ENCODE results near the gene LY6G6D. TPM values are rescaled to one million over a fixed set of nuclear protein-coding genes. Genes with fewer than 3 reads are reported as not detected.

The LY6G6D gene
- total and polyA plus RNA-seq, 2 donors (not counting 3 experiments of a cell fraction or from before 2014, with no cell fraction given): not detected

DNA sequence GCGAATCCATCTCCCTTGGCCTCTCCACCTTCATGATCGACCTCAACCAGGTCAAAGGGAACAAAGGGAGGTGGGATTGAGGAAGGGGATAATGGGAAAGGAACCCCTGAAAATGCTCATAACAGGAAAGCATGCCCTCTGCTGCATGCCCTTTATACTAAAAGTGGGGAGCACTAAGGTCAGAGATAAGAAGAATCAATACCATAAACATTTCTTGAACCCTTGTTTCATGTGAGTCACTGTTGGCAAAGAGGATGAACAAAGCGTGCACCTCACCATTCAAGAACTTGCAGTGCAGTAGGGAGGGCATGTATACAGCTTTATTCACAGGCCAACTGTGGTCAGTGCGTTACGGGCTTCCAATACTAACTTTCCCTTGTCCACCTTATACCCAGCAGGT, 45.6 kb downstream of the LY6G6D start:
- peaks cover 2% of the 10 kb centered on the region in 2 experiments for H3K36me3 ChIP-seq (ENCODE audit: control insufficient read depth in 2 of 2, extremely low read depth in 1 of 2, insufficient read depth in 2 of 2, low read length in 2 of 2)
- no peaks in the 10 kb centered on the region for H3K27me3 ChIP-seq (ENCODE audit: control insufficient read depth in 2 of 2, insufficient read depth in 2 of 2, low read length in 2 of 2)
- no peak overlapping the region for H2AFZ ChIP-seq (ENCODE audit: low read depth, low read length)
- H3K27ac ChIP-seq (ENCODE audit: insufficient read depth, low read depth, low read length): no peak overlapping the region
- no TSS peak for BruUV-seq (replicated peaks)
- no peaks in the 10 kb centered on the region for H4K20me1 ChIP-seq (replicated peaks; ENCODE audit: control insufficient read depth, extremely low read depth, insufficient read depth, low read length)
- dilution Hi-C loops (cut with MboI; ENCODE audit: extremely low pct_ligation_motif_present, low sequenced_read_pairs): no loop called here
- TF ChIP-seq MYC (IDR thresholded peaks at IDR 0.05; ENCODE audit: low read depth, low read length) (no peak), FOS (IDR thresholded peaks at IDR 0.05; ENCODE audit: borderline replicate concordance, insufficient read depth, low read length) (no peak), POLR2A (IDR thresholded peaks at IDR 0.05; ENCODE audit: low read depth, low read length) (no peak), EZH2 (IDR thresholded peaks at IDR 0.05; ENCODE audit: borderline replicate concordance, low read depth, low read length, severe bottlenecking) (no peak), GATA2 (IDR thresholded peaks at IDR 0.05; ENCODE audit: insufficient read depth, insufficient read length, low read depth, low read length) (no peak), JUN (IDR thresholded peaks at IDR 0.05; ENCODE audit: borderline replicate concordance, insufficient read depth, insufficient read length, low read depth) (no peak)
- TF ChIP-seq, protein P1, sequence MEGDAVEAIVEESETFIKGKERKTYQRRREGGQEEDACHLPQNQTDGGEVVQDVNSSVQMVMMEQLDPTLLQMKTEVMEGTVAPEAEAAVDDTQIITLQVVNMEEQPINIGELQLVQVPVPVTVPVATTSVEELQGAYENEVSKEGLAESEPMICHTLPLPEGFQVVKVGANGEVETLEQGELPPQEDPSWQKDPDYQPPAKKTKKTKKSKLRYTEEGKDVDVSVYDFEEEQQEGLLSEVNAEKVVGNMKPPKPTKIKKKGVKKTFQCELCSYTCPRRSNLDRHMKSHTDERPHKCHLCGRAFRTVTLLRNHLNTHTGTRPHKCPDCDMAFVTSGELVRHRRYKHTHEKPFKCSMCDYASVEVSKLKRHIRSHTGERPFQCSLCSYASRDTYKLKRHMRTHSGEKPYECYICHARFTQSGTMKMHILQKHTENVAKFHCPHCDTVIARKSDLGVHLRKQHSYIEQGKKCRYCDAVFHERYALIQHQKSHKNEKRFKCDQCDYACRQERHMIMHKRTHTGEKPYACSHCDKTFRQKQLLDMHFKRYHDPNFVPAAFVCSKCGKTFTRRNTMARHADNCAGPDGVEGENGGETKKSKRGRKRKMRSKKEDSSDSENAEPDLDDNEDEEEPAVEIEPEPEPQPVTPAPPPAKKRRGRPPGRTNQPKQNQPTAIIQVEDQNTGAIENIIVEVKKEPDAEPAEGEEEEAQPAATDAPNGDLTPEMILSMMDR (IDR thresholded peaks at IDR 0.05; ENCODE audit: extremely low read depth in 1 of 2, insufficient read depth in 1 of 2, low read depth in 1 of 2, low read length in 2 of 2): no peak
- TF ChIP-seq, protein P2, sequence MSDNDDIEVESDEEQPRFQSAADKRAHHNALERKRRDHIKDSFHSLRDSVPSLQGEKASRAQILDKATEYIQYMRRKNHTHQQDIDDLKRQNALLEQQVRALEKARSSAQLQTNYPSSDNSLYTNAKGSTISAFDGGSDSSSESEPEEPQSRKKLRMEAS (IDR thresholded peaks at IDR 0.05; ENCODE audit: insufficient read depth, insufficient read length): no peak
- no peak overlapping the region for H3K4me3 ChIP-seq (replicated peaks in 1 of 3; ENCODE audit: insufficient read depth in 1 of 3, low read depth in 1 of 3, low read length in 3 of 3)
- no peaks in the 10 kb centered on the region for H3K79me2 ChIP-seq (ENCODE audit: control insufficient read depth, insufficient read depth, low read length)
- no peak overlapping the region for H3K4me2 ChIP-seq (ENCODE audit: insufficient read depth, low read length)
- DNase-seq (ENCODE audit: low read depth, low spot score) (no peak), FAIRE-seq (no peak)
- H3K9me1 ChIP-seq (replicated peaks; ENCODE audit: control insufficient read depth, extremely low read depth, insufficient read depth, low read length): no peaks in the 10 kb centered on the region
- ChIA-PET POLR2A (no interaction called here), CTCF (interaction anchor here (1.0 kb wide), 1 partner anchor 9 kb away, joined by 3 read pairs; no protein-coding TSS in a partner anchor)
- H3K4me1 ChIP-seq (ENCODE audit: control insufficient read depth, extremely low read depth, insufficient read depth, low read length): no peaks in the 10 kb centered on the region
- intact Hi-C loops (cut with micrococcal nuclease): no loop called here
- H3K9ac ChIP-seq (replicated peaks; ENCODE audit: extremely low read depth, insufficient read depth, low read length): no peak overlapping the region
- no peaks in the 10 kb centered on the region for H3K9me3 ChIP-seq (replicated peaks; ENCODE audit: control insufficient read depth, insufficient read depth, low read length)

Measured in endothelial cell of umbilical vein (primary cell).